Measurements from ENCODE around the gene ASCC1. TPM values are rescaled to one million over a fixed set of nuclear protein-coding genes. Genes with fewer than 3 reads are reported as not detected.

The ASCC1 gene
- total and polyA plus RNA-seq, 2 of the 13 experiments (the other 11 are each of a cell fraction or from before 2014, with no cell fraction given), result 21.6 to 30.1 TPM

DNA sequence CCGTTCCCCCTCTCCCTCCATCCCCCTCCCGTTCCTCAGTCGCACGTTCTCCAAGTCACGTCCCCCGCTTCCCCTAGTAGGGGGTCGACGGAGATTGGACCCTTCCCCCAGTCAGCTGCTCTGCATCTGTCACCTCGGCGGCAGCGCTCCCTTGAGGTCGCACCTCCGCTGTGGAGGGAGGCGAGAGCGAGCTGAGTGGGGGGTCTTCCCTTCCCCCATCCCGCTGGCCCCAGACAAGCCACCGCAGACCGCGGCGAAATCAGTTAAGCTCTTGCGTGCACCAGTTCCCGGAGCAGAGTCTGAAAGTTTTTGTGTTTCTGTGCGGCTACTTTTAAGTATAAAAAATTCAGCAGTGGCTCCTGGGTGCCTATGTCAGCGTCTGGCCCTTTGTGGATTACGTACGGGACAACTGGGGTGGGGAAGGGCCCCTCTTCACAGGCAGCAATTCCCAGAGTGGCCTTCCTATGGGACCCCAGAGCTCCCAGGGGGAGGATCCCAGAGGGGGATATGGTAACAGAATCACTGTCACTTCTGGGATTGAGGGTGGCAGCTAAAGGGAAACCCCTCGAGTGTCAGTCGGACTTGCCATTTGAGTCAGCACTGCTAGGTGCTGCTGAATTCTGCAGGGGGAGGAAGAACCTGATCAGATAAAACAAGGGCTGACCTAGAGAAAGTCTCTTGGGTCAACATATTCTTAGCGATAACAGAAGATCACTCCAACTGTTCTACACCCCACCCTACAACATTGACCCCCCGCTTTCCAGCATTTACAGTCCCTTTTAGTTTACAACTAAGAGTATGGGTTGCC lies 45.1 kb upstream of the ASCC1 start (continued):
- TF ChIP-seq, protein P1, sequence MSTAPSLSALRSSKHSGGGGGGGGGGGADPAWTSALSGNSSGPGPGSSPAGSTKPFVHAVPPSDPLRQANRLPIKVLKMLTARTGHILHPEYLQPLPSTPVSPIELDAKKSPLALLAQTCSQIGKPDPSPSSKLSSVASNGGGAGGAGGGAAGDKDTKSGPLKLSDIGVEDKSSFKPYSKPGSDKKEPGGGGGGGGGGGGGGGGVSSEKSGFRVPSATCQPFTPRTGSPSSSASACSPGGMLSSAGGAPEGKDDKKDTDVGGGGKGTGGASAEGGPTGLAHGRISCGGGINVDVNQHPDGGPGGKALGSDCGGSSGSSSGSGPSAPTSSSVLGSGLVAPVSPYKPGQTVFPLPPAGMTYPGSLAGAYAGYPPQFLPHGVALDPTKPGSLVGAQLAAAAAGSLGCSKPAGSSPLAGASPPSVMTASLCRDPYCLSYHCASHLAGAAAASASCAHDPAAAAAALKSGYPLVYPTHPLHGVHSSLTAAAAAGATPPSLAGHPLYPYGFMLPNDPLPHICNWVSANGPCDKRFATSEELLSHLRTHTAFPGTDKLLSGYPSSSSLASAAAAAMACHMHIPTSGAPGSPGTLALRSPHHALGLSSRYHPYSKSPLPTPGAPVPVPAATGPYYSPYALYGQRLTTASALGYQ (CRISPR knock-in tag; IDR thresholded peaks at IDR 0.05), result no peak
- TF ChIP-seq ZMYM3 (CRISPR knock-in tag; IDR thresholded peaks at IDR 0.05), result peak; percentile 45
- 0 out of 2 replicates have a peak, but pooled peaks have one; percentile 29 for TF ChIP-seq SAFB2 (CRISPR knock-in tag; IDR thresholded peaks at IDR 0.05; ENCODE audit: borderline replicate concordance, low read depth)
- TF ChIP-seq ZSCAN31 (CRISPR knock-in tag; IDR thresholded peaks at IDR 0.05; ENCODE audit: low read depth), result peak; percentile 41; the same call in 1 of the 2 replicates
- TF ChIP-seq ZNF878 (CRISPR knock-in tag; IDR thresholded peaks at IDR 0.05), result peak; percentile 1; the same call in 1 of the 2 replicates
- TF ChIP-seq, protein P2, sequence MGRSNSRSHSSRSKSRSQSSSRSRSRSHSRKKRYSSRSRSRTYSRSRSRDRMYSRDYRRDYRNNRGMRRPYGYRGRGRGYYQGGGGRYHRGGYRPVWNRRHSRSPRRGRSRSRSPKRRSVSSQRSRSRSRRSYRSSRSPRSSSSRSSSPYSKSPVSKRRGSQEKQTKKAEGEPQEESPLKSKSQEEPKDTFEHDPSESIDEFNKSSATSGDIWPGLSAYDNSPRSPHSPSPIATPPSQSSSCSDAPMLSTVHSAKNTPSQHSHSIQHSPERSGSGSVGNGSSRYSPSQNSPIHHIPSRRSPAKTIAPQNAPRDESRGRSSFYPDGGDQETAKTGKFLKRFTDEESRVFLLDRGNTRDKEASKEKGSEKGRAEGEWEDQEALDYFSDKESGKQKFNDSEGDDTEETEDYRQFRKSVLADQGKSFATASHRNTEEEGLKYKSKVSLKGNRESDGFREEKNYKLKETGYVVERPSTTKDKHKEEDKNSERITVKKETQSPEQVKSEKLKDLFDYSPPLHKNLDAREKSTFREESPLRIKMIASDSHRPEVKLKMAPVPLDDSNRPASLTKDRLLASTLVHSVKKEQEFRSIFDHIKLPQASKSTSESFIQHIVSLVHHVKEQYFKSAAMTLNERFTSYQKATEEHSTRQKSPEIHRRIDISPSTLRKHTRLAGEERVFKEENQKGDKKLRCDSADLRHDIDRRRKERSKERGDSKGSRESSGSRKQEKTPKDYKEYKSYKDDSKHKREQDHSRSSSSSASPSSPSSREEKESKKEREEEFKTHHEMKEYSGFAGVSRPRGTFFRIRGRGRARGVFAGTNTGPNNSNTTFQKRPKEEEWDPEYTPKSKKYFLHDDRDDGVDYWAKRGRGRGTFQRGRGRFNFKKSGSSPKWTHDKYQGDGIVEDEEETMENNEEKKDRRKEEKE (IDR thresholded peaks at IDR 0.05), result no peak
- TF ChIP-seq, protein P3, sequence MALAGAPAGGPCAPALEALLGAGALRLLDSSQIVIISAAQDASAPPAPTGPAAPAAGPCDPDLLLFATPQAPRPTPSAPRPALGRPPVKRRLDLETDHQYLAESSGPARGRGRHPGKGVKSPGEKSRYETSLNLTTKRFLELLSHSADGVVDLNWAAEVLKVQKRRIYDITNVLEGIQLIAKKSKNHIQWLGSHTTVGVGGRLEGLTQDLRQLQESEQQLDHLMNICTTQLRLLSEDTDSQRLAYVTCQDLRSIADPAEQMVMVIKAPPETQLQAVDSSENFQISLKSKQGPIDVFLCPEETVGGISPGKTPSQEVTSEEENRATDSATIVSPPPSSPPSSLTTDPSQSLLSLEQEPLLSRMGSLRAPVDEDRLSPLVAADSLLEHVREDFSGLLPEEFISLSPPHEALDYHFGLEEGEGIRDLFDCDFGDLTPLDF (CRISPR knock-in tag; IDR thresholded peaks at IDR 0.05), result 0 out of 2 replicates have a peak, but pooled peaks have one; percentile 17
- TF ChIP-seq ZNF563 (CRISPR knock-in tag; IDR thresholded peaks at IDR 0.05), result peak; percentile 9; the same call in 1 of the 2 replicates
- no peak for TF ChIP-seq FLYWCH1 (CRISPR knock-in tag; IDR thresholded peaks at IDR 0.05)
- peak; percentile 61 for TF ChIP-seq RFXAP (CRISPR knock-in tag; IDR thresholded peaks at IDR 0.05; ENCODE audit: borderline replicate concordance)
- TF ChIP-seq HCFC1 (IDR thresholded peaks at IDR 0.05; ENCODE audit: low read depth, low read length), result no peak
- no peak for TF ChIP-seq ZNF589 (CRISPR knock-in tag; conservative IDR thresholded peaks at IDR 0.05)
- no peak for TF ChIP-seq TAF15 (IDR thresholded peaks at IDR 0.05; ENCODE audit: low read depth, low read length, poor library complexity, severe bottlenecking)
- TF ChIP-seq, protein P4, sequence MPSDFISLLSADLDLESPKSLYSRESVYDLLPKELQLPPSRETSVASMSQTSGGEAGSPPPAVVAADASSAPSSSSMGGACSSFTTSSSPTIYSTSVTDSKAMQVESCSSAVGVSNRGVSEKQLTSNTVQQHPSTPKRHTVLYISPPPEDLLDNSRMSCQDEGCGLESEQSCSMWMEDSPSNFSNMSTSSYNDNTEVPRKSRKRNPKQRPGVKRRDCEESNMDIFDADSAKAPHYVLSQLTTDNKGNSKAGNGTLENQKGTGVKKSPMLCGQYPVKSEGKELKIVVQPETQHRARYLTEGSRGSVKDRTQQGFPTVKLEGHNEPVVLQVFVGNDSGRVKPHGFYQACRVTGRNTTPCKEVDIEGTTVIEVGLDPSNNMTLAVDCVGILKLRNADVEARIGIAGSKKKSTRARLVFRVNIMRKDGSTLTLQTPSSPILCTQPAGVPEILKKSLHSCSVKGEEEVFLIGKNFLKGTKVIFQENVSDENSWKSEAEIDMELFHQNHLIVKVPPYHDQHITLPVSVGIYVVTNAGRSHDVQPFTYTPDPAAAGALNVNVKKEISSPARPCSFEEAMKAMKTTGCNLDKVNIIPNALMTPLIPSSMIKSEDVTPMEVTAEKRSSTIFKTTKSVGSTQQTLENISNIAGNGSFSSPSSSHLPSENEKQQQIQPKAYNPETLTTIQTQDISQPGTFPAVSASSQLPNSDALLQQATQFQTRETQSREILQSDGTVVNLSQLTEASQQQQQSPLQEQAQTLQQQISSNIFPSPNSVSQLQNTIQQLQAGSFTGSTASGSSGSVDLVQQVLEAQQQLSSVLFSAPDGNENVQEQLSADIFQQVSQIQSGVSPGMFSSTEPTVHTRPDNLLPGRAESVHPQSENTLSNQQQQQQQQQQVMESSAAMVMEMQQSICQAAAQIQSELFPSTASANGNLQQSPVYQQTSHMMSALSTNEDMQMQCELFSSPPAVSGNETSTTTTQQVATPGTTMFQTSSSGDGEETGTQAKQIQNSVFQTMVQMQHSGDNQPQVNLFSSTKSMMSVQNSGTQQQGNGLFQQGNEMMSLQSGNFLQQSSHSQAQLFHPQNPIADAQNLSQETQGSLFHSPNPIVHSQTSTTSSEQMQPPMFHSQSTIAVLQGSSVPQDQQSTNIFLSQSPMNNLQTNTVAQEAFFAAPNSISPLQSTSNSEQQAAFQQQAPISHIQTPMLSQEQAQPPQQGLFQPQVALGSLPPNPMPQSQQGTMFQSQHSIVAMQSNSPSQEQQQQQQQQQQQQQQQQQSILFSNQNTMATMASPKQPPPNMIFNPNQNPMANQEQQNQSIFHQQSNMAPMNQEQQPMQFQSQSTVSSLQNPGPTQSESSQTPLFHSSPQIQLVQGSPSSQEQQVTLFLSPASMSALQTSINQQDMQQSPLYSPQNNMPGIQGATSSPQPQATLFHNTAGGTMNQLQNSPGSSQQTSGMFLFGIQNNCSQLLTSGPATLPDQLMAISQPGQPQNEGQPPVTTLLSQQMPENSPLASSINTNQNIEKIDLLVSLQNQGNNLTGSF (CRISPR knock-in tag; IDR thresholded peaks at IDR 0.05), result 0 out of 2 replicates have a peak, but pooled peaks have one; percentile 38
- no peak for TF ChIP-seq ATAD3A (CRISPR knock-in tag; IDR thresholded peaks at IDR 0.05)

Measured in HepG2 (cell line).